Chondrocyte (in vitro differentiated cells): ENCODE measurements around the gene COL18A1. TPM values are rescaled to one million over a fixed set of nuclear protein-coding genes. Genes with fewer than 3 reads are reported as not detected.
A peak's percentile ranks its signal among the peaks of the same experiment; 100 is the strongest.

ENCODE experiments used
- DNase-seq: peaks from one replicate; pipeline ENCODE4 v3.0.0; 2021; ENCODE audit warnings: mixed read lengths, low spot score
- H3K27ac Mint-ChIP-seq: one replicate; pipeline ENCODE4 v1.8.0; 2021; ENCODE audit warnings: mild to moderate bottlenecking, moderate library complexity, mixed read lengths; ENCODE audit not compliant: unreplicated experiment
- H3K27me3 Mint-ChIP-seq: 2 replicates; pipeline ENCODE4 v1.8.0; 2021; ENCODE audit warnings: low read depth, mixed read lengths
- H3K36me3 Mint-ChIP-seq: 2 replicates; pipeline ENCODE4 v1.8.0; 2021; ENCODE audit warnings: low read depth, mixed read lengths
- H3K4me1 Mint-ChIP-seq: 2 replicates; pipeline ENCODE4 v1.8.0; 2021; ENCODE audit warnings: low read depth, mild to moderate bottlenecking, mixed read lengths
- H3K4me3 Mint-ChIP-seq: one replicate; pipeline ENCODE4 v1.8.0; 2021; ENCODE audit warnings: mild to moderate bottlenecking, moderate library complexity, mixed read lengths; ENCODE audit not compliant: unreplicated experiment
- H3K9me3 Mint-ChIP-seq: 2 replicates; pipeline ENCODE4 v1.8.0; 2021; ENCODE audit warnings: low read depth, mixed read lengths
- total RNA-seq: library from RNA; stranded (reverse); gene quantifications from 3 replicates; pipeline ENCODE4 v1.2.1, GENCODE V29; 2021
- TF ChIP-seq, protein P1 (sequence below): fragments of 200-600 bp; sonication (generic); IDR thresholded peaks from 2 replicates; pipeline ENCODE4 v1.5.0; 2021; ENCODE audit warnings: antibody characterized with exemption, mild to moderate bottlenecking, moderate library complexity

COL18A1 gene
- total RNA-seq, 1 donor from 2014 or later, result 616 TPM

GRCh38 chr21:45507523-45507875, 102.5 kb downstream of the COL18A1 start:
- H3K27ac Mint-ChIP-seq, result no peak overlapping the region
- H3K9me3 Mint-ChIP-seq, result no peaks in the 10 kb centered on the region
- no peaks in the 10 kb centered on the region for H3K4me1 Mint-ChIP-seq
- TF ChIP-seq, protein P1, sequence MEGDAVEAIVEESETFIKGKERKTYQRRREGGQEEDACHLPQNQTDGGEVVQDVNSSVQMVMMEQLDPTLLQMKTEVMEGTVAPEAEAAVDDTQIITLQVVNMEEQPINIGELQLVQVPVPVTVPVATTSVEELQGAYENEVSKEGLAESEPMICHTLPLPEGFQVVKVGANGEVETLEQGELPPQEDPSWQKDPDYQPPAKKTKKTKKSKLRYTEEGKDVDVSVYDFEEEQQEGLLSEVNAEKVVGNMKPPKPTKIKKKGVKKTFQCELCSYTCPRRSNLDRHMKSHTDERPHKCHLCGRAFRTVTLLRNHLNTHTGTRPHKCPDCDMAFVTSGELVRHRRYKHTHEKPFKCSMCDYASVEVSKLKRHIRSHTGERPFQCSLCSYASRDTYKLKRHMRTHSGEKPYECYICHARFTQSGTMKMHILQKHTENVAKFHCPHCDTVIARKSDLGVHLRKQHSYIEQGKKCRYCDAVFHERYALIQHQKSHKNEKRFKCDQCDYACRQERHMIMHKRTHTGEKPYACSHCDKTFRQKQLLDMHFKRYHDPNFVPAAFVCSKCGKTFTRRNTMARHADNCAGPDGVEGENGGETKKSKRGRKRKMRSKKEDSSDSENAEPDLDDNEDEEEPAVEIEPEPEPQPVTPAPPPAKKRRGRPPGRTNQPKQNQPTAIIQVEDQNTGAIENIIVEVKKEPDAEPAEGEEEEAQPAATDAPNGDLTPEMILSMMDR, result no peak
- H3K4me3 Mint-ChIP-seq, result no peak overlapping the region
- peaks cover 16% of the 10 kb centered on the region for H3K36me3 Mint-ChIP-seq
- no peaks in the 10 kb centered on the region for H3K27me3 Mint-ChIP-seq
- peak; percentile 74 for DNase-seq

- Mint-ChIP-seq H3K36me3 (peaks cover 13% of the 10 kb centered on the region), H3K27ac (no peak overlapping the region), H3K4me3 (no peak overlapping the region), H3K4me1 (no peaks in the 10 kb centered on the region), H3K27me3 (no peaks in the 10 kb centered on the region), H3K9me3 (no peaks in the 10 kb centered on the region)
- TF ChIP-seq, protein P1, result no peak
- peak; percentile 24 for DNase-seq
These were observed 103.0 kb downstream of the COL18A1 start for GRCh38 chr21:45507888-45508508.

DNA sequence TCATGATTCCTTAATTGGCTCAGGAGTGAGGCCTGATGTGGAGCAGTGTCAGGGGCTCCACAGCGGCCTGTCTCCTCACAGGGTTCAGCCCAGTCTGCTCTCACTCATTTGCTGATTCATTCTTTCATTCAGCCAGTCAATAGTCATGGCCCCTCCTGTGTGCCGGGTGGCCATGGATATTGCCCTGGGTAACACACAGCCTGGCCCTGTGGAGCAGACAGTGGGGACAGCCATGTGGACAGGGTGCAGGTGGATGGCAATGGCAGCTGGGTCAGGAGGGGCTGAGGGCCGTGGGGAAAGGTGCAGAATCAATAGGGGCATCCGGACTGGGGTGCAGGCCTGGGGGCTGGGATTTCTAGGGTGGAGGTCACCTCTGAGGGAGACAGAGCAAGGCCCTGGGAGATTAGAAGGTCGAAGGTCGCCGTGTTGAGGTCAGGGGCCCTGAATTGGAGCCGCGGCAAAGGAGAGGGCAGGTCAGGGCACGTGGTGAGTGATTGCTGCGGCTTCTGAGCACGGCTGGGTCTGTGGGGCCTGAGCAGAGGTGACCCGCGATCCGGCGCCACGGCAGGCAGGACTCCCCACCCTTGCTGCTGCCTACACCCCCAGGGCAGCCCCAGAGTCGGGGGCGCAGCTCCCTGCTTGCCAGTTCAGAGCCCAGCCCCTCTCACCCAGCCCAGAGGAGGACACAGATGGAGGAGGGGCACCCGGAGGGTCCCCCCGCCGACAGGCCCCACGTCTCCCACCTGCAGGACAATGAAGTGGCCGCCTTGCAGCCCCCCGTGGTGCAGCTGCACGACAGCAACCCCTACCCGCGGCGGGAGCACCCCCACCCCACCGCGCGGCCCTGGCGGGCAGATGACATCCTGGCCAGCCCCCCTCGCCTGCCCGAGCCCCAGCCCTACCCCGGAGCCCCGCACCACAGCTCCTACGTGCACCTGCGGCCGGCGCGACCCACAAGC, 103.9 kb downstream of the COL18A1 start:
- peaks cover 14% of the 10 kb centered on the region for H3K36me3 Mint-ChIP-seq
- peak; percentile 84 for DNase-seq
- TF ChIP-seq, protein P1, result no peak
- H3K27me3 Mint-ChIP-seq, result no peaks in the 10 kb centered on the region
- H3K27ac Mint-ChIP-seq, result peak overlapping the region; percentile 27
- no peak overlapping the region for H3K4me3 Mint-ChIP-seq
- no peaks in the 10 kb centered on the region for H3K9me3 Mint-ChIP-seq
- no peaks in the 10 kb centered on the region for H3K4me1 Mint-ChIP-seq

DNA sequence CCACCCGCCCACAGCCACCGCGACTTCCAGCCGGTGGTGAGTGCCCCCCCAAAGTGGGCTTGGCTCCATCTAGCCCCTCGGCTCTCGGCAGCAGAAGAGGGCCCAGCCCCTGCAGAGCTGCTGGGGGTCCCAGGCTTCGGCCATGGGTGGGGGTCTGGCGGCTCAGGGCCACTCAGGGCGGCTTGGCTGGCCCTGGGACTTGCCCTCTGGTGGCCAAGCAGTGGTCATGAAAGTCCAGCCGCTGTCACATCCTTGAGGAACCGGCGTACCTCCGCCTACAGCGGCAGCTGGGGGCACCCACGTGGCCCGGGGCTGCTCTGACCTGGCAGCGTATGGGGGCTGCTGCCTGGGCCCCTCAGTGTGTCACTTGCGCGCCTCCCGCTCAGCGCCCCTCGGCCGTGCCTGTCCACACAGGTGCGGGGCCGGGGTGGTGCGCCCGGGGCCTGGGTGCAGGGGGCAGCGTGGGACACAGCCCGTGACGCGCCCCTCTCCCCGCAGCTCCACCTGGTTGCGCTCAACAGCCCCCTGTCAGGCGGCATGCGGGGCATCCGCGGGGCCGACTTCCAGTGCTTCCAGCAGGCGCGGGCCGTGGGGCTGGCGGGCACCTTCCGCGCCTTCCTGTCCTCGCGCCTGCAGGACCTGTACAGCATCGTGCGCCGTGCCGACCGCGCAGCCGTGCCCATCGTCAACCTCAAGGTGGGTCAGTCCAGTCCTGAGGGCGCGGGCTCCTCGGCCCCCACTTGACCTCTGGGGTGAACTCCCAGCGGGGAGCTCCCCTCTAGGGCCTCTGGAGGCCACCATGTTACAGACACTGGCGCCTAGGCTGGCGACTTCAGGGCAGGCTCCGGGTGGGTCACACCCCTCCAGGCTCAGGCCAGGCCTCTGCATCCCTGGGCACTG, 104.9 kb downstream of the COL18A1 start:
- Mint-ChIP-seq H3K4me1 (no peaks in the 10 kb centered on the region), H3K4me3 (no peak overlapping the region), H3K36me3 (peaks cover 16% of the 10 kb centered on the region), H3K27ac (no peak overlapping the region), H3K27me3 (no peaks in the 10 kb centered on the region), H3K9me3 (no peaks in the 10 kb centered on the region)
- DNase-seq, result peak; percentile 90
- TF ChIP-seq, protein P1, result no peak
